K562 (cell line): Measurements from ENCODE around the gene MIEF2. TPM values are rescaled to one million over a fixed set of nuclear protein-coding genes. Genes with fewer than 3 reads are reported as not detected.

Experiments used
- ARHGAP35 ChIP-seq: fragments of 450-650 bp; IDR thresholded peaks from 2 replicates; pipeline ENCODE4 v1.6.1; 2018; ENCODE audit not compliant: partially characterized antibody
- BCL6 ChIP-seq: fragments of 250-450 bp; sonication (Bioruptor Pico); IDR thresholded peaks from 2 replicates; pipeline ENCODE4 v1.4.0; 2020
- ELF1 ChIP-seq: fragments of 200-800 bp; sonication (Bioruptor generic); IDR thresholded peaks from 2 replicates; pipeline ENCODE4 v1.6.1; 2016; ENCODE audit warnings: missing genetic modification characterization, missing compliant biosample characterization
- ETV6 ChIP-seq, 3 experiments: fragments of 150-350 bp in 1 of 3; sonication (generic) in 1 of 3; formaldehyde crosslinking in 1 of 3; IDR thresholded peaks; 2 replicates each; pipeline versions ENCODE4 v1.6.1 to v1.8.0; 2014 to 2022; ENCODE audit warnings: borderline replicate concordance in 2 of 3, low read depth in 2 of 3, antibody characterized with exemption in 1 of 3, low read length in 1 of 3, mild to moderate bottlenecking in 1 of 3, missing genetic modification reagents in 1 of 3
- GTF2E2 ChIP-seq: fragments of 200-800 bp; sonication (Bioruptor generic); IDR thresholded peaks from 2 replicates; pipeline ENCODE4 v1.6.1; 2016; ENCODE audit warnings: missing genetic modification characterization, missing compliant biosample characterization
- HCFC1 ChIP-seq: IDR thresholded peaks from 2 replicates; pipeline ENCODE4 v1.6.1; 2012; ENCODE audit warnings: low read depth, low read length, improper control_type of control experiment
- HLTF ChIP-seq: fragments of 450-650 bp; IDR thresholded peaks from 2 replicates; pipeline ENCODE4 v1.6.1; 2016
- KDM4B ChIP-seq, 2 experiments: fragments of 450-650 bp in 1 of 2; sonication (generic) in 1 of 2; IDR thresholded peaks; 2 replicates each; pipeline ENCODE4 v1.6.1; 2016 to 2017; ENCODE audit warnings: borderline replicate concordance in 2 of 2, antibody characterized with exemption in 1 of 2, low read depth in 1 of 2, mild to moderate bottlenecking in 1 of 2
- L3MBTL2 ChIP-seq: fragments of 450-650 bp; IDR thresholded peaks from 2 replicates; pipeline ENCODE4 v1.6.1; 2016; ENCODE audit warnings: mild to moderate bottlenecking, moderate library complexity
- MCM5 ChIP-seq: fragments of 450-650 bp; IDR thresholded peaks from 2 replicates; pipeline ENCODE4 v1.6.1; 2016; ENCODE audit warnings: low read depth
- NBN ChIP-seq: fragments of 450-650 bp; IDR thresholded peaks from 2 replicates; pipeline ENCODE4 v1.6.1; 2016; ENCODE audit warnings: low read depth, mild to moderate bottlenecking
- OTX1 ChIP-seq: fragments of 450-650 bp; formaldehyde crosslinking; IDR thresholded peaks from 2 replicates; pipeline ENCODE4 v1.4.0; 2022; ENCODE audit warnings: mild to moderate bottlenecking
- PHF8 ChIP-seq: fragments of 200-600 bp; sonication (generic); IDR thresholded peaks from 2 replicates; pipeline ENCODE4 v1.6.1; 2012; ENCODE audit warnings: mixed run types, mild to moderate bottlenecking, inconsistent platforms, low read length, moderate library complexity, borderline replicate concordance
- PML ChIP-seq: IDR thresholded peaks from 2 replicates; pipeline ENCODE4 v1.6.1; 2012; ENCODE audit warnings: low read length, inconsistent platforms
- PURB ChIP-seq: sonication (generic); formaldehyde crosslinking; IDR thresholded peaks from 2 replicates; pipeline ENCODE4 v1.9.0; 2021; ENCODE audit warnings: low read depth, mild to moderate bottlenecking, missing genetic modification reagents
- TSC22D4 ChIP-seq: fragments of 450-650 bp; IDR thresholded peaks from 2 replicates; pipeline ENCODE4 v1.6.1; 2016; ENCODE audit warnings: missing genetic modification characterization, missing biosample characterization, control low read depth
- ZBTB5 ChIP-seq: fragments of 450-650 bp; IDR thresholded peaks from 2 replicates; pipeline ENCODE4 v1.6.1; 2017; ENCODE audit warnings: antibody characterized with exemption
- ZFP30 ChIP-seq: fragments of 250-450 bp; sonication (Bioruptor Pico); IDR thresholded peaks from 2 replicates; pipeline ENCODE4 v1.8.0; 2022; ENCODE audit warnings: moderate library complexity, mild to moderate bottlenecking, inconsistent platforms, borderline replicate concordance
- ZNF3 ChIP-seq: fragments of 250-450 bp; sonication (Bioruptor Pico); IDR thresholded peaks from 2 replicates; pipeline ENCODE4 v1.5.0; 2021; ENCODE audit warnings: mild to moderate bottlenecking, moderate library complexity
- ZNF592 ChIP-seq: fragments of 450-650 bp; IDR thresholded peaks from 2 replicates; pipeline ENCODE4 v1.6.1; 2017; ENCODE audit warnings: antibody characterized with exemption, mild to moderate bottlenecking
- ZNF785 ChIP-seq: fragments of 250-450 bp; sonication (Bioruptor Pico); IDR thresholded peaks from 2 replicates; pipeline ENCODE4 v1.4.0; 2020; ENCODE audit warnings: mild to moderate bottlenecking
- polyA plus RNA-seq, 8 experiments: library from polyadenylated mRNA; depleted of rRNA in 4 of 8; stranded (reverse) in 5 of 8; unstranded in 3 of 8; fragments of >200 nt; fragmentation: Nextera tagmentation in 2 of 8; fragmentation: Illumina TruSeq in 1 of 8; extraction: Ambion mirVana in 2 of 8; extraction: Trizol in 1 of 8; gene quantifications; 2 replicates each; pipeline versions ENCODE4 v1.2.1 to v1.2.3, GENCODE V29; 2011 to 2014; ENCODE audit warnings: inconsistent platforms in 1 of 8, missing spikeins in 1 of 8
- total RNA-seq, 7 experiments: library from RNA; depleted of rRNA in 6 of 7; stranded (reverse); fragments of >200 nt in 6 of 7; fragmentation: Illumina TruSeq in 2 of 7; extraction: Trizol in 2 of 7; gene quantifications; 2 replicates each; pipeline versions ENCODE4 v1.2.1 to v1.2.3, GENCODE V29; 2011 to 2021; ENCODE audit warnings: low replicate concordance in 1 of 7
- TF ChIP-seq, protein P1 (sequence below): fragments of 450-650 bp; formaldehyde crosslinking; IDR thresholded peaks from 2 replicates; pipeline ENCODE4 v1.4.0; 2022; ENCODE audit warnings: missing genetic modification characterization

The MIEF2 gene
- total and polyA plus RNA-seq, 9 of the 15 experiments (the other 6 are each of a cell fraction or from before 2014, with no cell fraction given): 0.10 to 8.2 (median 2.4) TPM

GRCh38 chr17:18260332-18261145, at the start of gene MIEF2 (continued):
- no peak for TF ChIP-seq ZNF592
- no peak for TF ChIP-seq TSC22D4
- no peak for TF ChIP-seq NBN
- no peak for TF ChIP-seq HLTF
- no peak for TF ChIP-seq OTX1
- TF ChIP-seq, protein P1, sequence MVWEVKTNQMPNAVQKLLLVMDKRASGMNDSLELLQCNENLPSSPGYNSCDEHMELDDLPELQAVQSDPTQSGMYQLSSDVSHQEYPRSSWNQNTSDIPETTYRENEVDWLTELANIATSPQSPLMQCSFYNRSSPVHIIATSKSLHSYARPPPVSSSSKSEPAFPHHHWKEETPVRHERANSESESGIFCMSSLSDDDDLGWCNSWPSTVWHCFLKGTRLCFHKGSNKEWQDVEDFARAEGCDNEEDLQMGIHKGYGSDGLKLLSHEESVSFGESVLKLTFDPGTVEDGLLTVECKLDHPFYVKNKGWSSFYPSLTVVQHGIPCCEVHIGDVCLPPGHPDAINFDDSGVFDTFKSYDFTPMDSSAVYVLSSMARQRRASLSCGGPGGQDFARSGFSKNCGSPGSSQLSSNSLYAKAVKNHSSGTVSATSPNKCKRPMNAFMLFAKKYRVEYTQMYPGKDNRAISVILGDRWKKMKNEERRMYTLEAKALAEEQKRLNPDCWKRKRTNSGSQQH: no peak
- peak; percentile 83 for TF ChIP-seq L3MBTL2
- no peak for TF ChIP-seq ZNF785 (CRISPR knock-in tag)
- no peak for TF ChIP-seq ZBTB5
- no peak for TF ChIP-seq ZNF3 (CRISPR knock-in tag)
- no peak for TF ChIP-seq PURB (CRISPR knock-in tag)
- TF ChIP-seq KDM4B (IDR thresholded peaks at IDR 0.05; ENCODE audit: borderline replicate concordance in 2 of 2, low read depth in 1 of 2): no peak
- TF ChIP-seq HCFC1: no peak
- TF ChIP-seq PHF8: peak; percentile 63
- TF ChIP-seq PML: no peak
- no peak for TF ChIP-seq ZFP30
- no peak for TF ChIP-seq GTF2E2
- no peak for TF ChIP-seq BCL6 (CRISPR knock-in tag)
- no peak for TF ChIP-seq ETV6 (IDR thresholded peaks at IDR 0.05; ENCODE audit: borderline replicate concordance in 1 of 2, low read depth in 2 of 2, low read length in 1 of 2)
- TF ChIP-seq ETV6 (CRISPR knock-in tag; IDR thresholded peaks at IDR 0.05; ENCODE audit: borderline replicate concordance): no peak
- TF ChIP-seq ELF1 (tag): no peak
- no peak for TF ChIP-seq MCM5
- no peak for TF ChIP-seq ARHGAP35
